GM19463 (cell line): ENCODE measurements around the gene RIC1.
"Not testable (repeated sequence)": the region's sequence is repeated elsewhere in the genome, so short reads cannot be mapped to it uniquely, and the experiment has no call there.

Experiments used
- ATAC-seq: cut with Tn5 transposase; IDR thresholded peaks from one replicate; pipeline ENCODE4 v1.9.1; 2021; ENCODE audit warnings: mild to moderate bottlenecking, moderate library complexity; ENCODE audit not compliant: unreplicated experiment

Gene RIC1

DNA sequence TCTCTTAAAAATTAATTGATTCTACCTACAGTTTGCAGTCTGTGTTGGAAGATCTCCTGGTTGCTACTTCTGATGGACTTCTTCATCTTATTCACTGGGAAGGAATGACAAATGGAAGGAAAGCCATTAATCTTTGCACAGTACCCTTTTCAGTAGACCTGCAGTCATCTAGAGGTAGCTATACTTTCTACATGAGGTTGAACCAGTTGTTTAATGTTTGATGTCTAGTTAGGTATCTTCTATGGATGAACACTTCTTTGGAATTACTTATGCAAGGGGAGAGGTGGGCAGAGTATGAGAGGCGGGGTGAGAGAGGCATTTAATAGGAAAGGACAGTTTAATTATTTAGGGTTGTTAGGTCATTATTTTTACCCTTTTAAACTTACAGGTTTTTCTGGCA, 91.2 kb downstream of the RIC1 start:
- no peak for ATAC-seq

DNA sequence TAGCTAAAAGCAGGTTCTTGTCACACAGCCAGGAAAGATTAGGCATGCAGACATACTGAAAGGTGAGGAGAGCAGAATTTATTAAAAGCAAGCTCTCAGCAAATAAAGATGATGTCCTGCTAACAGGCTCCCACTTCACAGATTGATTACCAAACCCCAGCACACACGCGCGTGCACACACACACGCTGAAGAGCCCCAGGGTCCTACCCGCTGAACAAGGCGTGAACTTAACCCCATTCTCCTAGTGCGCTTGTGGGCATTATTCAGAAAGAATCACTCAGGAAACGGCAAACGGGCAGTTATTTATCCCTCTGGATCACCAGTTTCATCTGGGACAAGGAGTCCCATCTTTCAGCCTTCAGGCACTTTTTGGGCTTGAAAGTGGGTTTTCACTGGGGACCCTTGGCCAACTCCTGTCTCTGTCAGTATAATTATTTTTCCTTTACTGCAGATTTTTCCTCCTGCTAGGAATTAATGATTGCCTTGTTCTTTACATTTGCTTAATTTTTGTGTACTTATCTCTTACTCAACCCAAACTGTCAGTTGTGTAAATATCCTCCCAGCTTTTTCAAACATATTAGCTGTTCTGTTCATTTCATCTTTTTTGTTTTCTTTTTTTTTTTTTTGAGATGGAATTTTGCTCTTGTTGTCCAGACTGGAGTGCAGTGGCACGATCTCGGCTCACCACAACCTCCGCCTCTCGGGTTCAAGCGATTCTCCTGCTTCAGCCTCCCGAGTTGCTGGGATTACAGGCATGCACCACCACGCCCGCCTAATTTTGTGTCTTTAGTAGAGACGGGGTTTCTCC, 92.6 kb downstream of the RIC1 start:
- no peak for ATAC-seq

- ATAC-seq, result not testable (repeated sequence)
These were observed 93.8 kb downstream of the RIC1 start for GRCh38 chr9:5722679-5723078.

DNA sequence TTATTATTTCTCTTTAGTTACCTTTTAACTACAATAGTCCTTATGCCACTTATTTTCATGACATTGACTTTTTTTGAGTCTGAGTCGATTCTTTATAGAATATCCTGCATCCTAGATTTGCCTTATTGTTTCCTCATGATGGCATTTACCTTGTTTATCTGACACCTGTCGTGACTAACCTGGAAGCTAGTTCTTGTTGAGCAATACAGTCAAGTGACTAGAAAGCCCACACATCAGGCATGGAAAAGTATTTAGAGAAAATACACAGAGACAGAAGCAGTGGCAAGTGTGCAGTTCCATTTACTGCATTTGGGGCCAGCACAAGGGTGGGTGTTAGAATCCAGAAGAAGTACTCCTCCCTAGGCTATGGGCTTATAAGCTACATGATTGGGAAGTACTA, 106.2 kb downstream of the RIC1 start:
- no peak for ATAC-seq

DNA sequence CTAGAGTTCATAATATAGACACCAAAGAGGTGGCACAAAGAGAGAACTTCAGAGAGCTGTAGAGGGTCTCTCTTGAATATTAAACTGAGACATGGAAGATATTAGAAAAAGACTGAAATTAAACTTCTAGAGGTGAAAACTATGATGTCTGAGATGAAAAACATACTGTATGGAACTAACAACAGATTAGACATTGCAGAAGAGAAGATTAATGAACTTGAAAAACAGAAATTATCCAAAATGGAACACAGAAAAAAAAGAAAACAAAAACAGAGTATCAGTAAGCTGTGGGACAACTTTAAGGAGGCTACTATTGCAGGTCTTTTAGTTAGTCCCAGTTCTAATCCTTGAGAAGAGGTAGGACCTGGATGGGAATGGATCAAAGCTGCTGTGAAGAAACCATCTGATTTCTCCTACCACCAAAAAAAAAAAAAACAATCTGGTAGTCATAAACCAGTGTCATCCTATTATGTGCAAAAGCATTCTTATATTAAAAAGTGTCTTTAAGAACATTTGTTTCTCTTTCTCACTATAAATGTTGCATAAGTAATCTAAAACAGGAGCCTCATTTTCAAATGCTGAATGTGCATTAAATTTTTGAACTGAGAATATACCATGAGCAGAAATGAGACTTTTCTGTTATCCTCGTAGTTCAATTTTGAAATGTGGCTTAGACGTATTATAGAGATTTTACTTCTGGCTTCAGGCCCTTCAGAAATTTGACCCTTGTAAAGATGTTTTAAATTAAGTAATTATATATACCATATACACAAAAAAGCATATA, 107.8 kb downstream of the RIC1 start:
- no peak for ATAC-seq

DNA sequence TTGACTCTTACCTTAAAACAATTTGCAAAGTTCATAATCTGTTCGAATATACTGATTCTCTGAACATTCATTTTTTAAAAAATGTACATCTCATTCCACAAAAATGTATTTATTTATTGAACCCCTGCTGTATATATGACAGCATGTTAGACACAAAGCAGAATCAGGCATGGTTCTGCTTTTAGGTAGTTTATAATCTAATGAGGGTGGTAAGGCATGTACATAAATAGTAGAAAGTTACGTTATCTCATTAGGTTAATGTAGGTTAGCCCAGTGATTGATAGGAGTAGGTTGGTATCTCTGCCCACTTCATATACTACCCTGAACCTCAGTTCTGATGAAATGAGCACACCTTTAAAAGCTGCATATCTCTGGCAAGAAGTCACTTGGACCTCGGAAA, 114.2 kb downstream of the RIC1 start:
- ATAC-seq, result no peak

GRCh38 chr9:5748438-5748837, 119.5 kb downstream of the RIC1 start:
- no peak for ATAC-seq

GRCh38 chr9:5749306-5749705, 120.4 kb downstream of the RIC1 start:
- no peak for ATAC-seq

GRCh38 chr9:5750569-5750968, 121.7 kb downstream of the RIC1 start:
- no peak for ATAC-seq

DNA sequence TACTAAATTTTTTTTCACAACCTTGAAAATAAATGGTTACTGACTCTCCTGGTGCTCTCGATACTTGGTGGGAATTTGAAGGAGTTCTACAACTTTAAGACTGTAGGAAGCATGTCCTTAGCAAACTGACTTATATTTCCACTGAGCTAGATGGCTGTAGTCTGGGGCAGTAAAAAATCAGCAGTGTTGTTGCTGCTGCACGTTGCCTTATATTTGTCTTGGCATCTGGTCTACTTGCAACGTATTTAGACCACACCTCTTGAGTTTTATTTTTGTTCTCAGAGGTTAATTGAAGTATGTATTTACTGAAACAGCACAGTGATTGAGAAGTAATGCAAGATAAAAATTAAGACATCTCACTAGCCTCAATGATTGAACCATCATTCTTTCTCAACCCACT, 127.7 kb downstream of the RIC1 start:
- no peak for ATAC-seq

DNA sequence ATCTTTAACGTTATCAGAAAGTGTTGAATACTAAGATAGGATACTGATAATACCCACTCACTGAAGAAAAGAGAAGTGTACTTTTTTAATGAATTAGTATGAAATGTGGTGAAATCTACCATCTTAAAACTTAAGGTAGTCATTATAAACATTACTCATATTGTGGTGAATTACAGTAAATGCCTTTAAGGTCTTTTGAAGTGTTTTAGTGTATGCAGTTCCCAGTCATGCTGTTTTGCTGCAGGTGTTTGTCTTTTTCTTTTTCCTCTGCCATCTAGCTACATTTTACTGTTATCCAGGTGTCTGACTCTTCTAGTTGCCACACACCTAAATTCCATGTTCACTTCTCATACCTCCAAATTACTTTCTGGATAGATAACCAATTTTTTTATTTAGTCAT, 131.4 kb downstream of the RIC1 start:
- ATAC-seq, result no peak

GRCh38 chr9:5762421-5762820, 133.5 kb downstream of the RIC1 start:
- no peak for ATAC-seq

- ATAC-seq, result peak; percentile 76
These were observed 135.4 kb downstream of the RIC1 start for GRCh38 chr9:5764130-5764868.

DNA sequence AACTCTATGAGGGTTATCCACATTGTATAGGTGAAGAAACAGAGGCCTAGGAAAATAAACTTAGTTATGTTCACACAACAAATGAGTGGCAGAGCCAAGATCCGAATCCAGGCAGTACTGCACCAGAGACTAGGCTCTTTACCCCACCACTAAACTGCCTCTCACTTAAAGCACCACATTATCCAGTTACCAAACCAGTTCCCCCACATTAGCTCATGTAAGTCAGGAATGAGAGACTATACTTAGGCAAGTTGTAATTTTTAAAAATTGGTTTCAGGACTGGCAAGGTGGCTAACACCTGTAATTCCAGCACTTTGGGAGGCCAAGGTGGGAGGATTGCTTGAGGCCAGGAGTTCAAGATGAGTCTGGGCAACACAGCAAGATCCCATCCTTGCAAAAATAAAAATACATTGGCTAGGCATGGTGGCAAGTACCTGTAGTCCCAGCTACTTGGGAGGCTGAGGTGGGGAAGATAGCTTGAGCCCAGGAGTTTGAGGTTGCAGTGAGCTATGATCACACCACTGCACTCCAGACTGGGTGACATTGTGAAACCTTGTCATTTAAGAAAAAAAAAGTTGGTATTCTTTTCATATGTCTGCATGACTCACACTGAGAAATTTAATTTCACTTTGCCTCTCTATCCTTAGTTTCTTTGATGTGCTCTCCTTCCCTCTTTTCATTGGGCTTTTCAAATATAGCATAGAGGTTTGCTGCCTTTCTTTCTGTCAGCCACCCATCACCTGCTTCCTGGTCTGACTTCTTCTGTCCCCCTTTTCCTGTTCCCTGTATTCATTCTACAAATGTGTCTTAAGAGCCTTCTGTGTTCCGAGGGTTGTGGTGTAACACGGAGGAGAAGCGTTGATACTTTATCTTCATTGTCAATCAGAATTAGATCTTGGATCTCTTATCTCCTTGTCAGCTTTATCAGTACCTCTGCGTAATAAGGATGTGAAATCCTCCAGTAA, 139.3 kb downstream of the RIC1 start:
- peak; percentile 64 for ATAC-seq

- ATAC-seq, result no peak
These were observed 144.6 kb downstream of the RIC1 start for GRCh38 chr9:5773324-5773999.

DNA sequence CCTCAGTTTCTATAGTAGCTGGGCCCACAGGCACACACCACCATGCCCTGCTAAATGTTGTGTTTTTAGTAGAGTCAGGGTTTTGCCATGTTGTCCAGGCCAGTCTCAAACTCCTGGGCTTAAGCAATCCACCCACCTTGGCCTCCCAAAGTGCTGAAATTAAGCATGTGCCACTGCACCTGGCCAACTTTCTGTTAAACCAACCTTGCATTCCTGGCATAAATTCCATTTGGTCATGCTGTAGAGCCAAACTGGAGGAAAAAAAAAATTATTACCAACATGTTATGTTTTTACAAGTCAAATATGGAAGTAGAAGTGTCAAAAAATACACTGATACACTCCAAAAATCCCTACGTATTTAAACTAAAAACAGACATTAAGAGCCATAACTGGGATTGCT, 149.9 kb downstream of the RIC1 start:
- ATAC-seq, result no peak

DNA sequence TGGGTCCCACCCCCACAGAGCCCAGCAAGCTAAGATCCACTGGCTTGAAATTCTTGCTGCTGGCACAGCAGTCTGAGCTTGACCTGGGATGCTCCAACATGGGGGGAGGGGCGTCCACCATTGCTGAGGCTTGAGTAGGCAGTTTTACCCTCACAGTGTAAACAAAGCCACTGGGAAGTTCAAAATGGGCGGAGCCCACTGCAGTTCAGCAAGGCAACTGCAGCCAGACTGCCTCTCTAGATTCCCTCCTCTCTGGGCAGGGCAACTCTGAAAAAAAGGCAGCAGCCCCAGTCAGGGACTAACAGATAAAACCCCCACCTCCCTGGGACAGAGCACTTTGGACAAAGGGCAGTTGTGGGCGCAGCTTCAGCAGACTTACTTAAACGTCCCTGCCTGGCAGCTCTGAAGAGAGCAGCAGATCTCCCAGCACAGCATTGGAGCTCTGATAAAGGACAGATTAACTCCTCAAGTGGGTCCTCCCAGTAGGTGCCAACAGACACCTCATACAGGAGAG, 150.9 kb downstream of the RIC1 start:
- not testable (repeated sequence) for ATAC-seq

GRCh38 chr9:5783420-5783819, 154.5 kb downstream of the RIC1 start:
- not testable (repeated sequence) for ATAC-seq

- ATAC-seq, result no peak
These were observed 155.1 kb downstream of the RIC1 start for GRCh38 chr9:5783982-5784381.
